PC-3 (cell line): ENCODE results near the gene FKBP3. TPM values are rescaled to one million over a fixed set of nuclear protein-coding genes. Genes with fewer than 3 reads are reported as not detected.

Source experiments
- ATAC-seq: fragments of 200-7000 bp; cut with Tn5 transposase; 2 replicates; pipeline ENCODE4 v1.9.1; 2020; ENCODE audit warnings: mild to moderate bottlenecking, moderate library complexity
- BruUV-seq: library from RNA; stranded (reverse); fragments of 400-500 nt; replicated peaks from 2 replicates; lab custom pipeline; 2021; lab: Mats Ljungman, UMichigan
- CTCF ChIA-PET: fragments of 300-600 bp; sonication (Branson Sonifier 250); formaldehyde crosslinking; loops from one replicate; lab custom pipeline; 2022; ENCODE audit warnings: antibody characterized with exemption; lab: Charles Lee
- POLR2A ChIA-PET: fragments of 300-600 bp; sonication (Branson Sonifier 250); formaldehyde crosslinking; loops from one replicate; lab custom pipeline; 2022; ENCODE audit warnings: antibody characterized with exemption; ENCODE audit not compliant: unreplicated experiment; lab: Charles Lee
- DNase-seq: peaks from one replicate; pipeline ENCODE4 v3.0.0-alpha.2; 2015
- H2AFZ ChIP-seq: fragments of 300-600 bp; sonication (generic); 2 replicates; pipeline ENCODE4 v1.6.0; 2016; ENCODE audit warnings: antibody characterized with exemption, low read length
- H3F3A ChIP-seq: fragments of 300-600 bp; sonication (generic); one replicate; pipeline ENCODE4 v1.6.0; 2017; ENCODE audit warnings: antibody characterized with exemption, low read length, control low read depth, mild to moderate bottlenecking; ENCODE audit not compliant: unreplicated experiment
- H3K27ac ChIP-seq: fragments of 300-600 bp; sonication (generic); 2 replicates; pipeline ENCODE4 v1.5.1; 2016; ENCODE audit warnings: mild to moderate bottlenecking, low read length
- H3K27me3 ChIP-seq: fragments of 300-600 bp; sonication (generic); 2 replicates; pipeline ENCODE4 v1.6.1; 2016; ENCODE audit warnings: low read length, mixed read lengths
- H3K36me3 ChIP-seq: fragments of 300-600 bp; sonication (generic); 2 replicates; pipeline ENCODE4 v1.6.1; 2016; ENCODE audit warnings: low read depth, mixed run types, low read length, mixed read lengths
- H3K4me1 ChIP-seq: fragments of 300-600 bp; sonication (generic); 2 replicates; pipeline ENCODE4 v1.5.1; 2016; ENCODE audit warnings: low read length; ENCODE audit not compliant: insufficient read depth
- H3K4me2 ChIP-seq: fragments of 300-600 bp; sonication (generic); 2 replicates; pipeline ENCODE4 v1.6.0; 2016; ENCODE audit warnings: low read length
- H3K4me3 ChIP-seq: fragments of 300-600 bp; sonication (generic); 2 replicates; pipeline ENCODE4 v1.5.1; 2016; ENCODE audit warnings: mild to moderate bottlenecking, low read length, mixed read lengths
- H3K79me2 ChIP-seq: fragments of 300-600 bp; sonication (generic); 2 replicates; pipeline ENCODE4 v1.6.1; 2017; ENCODE audit warnings: low read length, mixed read lengths
- H3K9ac ChIP-seq: fragments of 300-600 bp; sonication (generic); 2 replicates; pipeline ENCODE4 v1.6.0; 2016; ENCODE audit warnings: mild to moderate bottlenecking, low read length
- H3K9me2 ChIP-seq: fragments of 300-600 bp; sonication (generic); replicated peaks from 2 replicates; pipeline ENCODE4 v1.6.1; 2016; ENCODE audit warnings: mixed run types, low read length, mixed read lengths
- H3K9me3 ChIP-seq: fragments of 300-600 bp; sonication (generic); 2 replicates; pipeline ENCODE4 v1.6.1; 2016; ENCODE audit warnings: low read length, mixed read lengths
- H4K20me1 ChIP-seq: fragments of 300-600 bp; sonication (generic); 2 replicates; pipeline ENCODE4 v1.6.1; 2016; ENCODE audit warnings: low read length, mixed read lengths
- CTCF ChIP-seq: fragments of 300-600 bp; sonication (generic); conservative IDR thresholded peaks from 2 replicates; pipeline ENCODE4 v1.5.1; 2017; ENCODE audit warnings: antibody characterized with exemption, low read depth, mild to moderate bottlenecking, low read length
- EZH2 ChIP-seq: fragments of 300-600 bp; sonication (generic); IDR thresholded peaks from one replicate; pipeline ENCODE4 v1.6.1; 2017; ENCODE audit warnings: antibody characterized with exemption, mild to moderate bottlenecking, low read length; ENCODE audit not compliant: unreplicated experiment
- EZH2phosphoT487 ChIP-seq: fragments of 300-600 bp; sonication (generic); IDR thresholded peaks from 2 replicates; pipeline ENCODE4 v1.6.1; 2018; ENCODE audit warnings: mild to moderate bottlenecking, antibody characterized with exemption, low read length, borderline replicate concordance
- intact Hi-C: fragments of 100-400 bp; cut with micrococcal nuclease; formaldehyde crosslinking; loops from 2 replicates; pipeline ENCODE4 v1.9.0; 2023
- total RNA-seq: library from RNA; depleted of rRNA; stranded (reverse); fragments of >200 nt; gene quantifications from 2 replicates; pipeline ENCODE4 v1.2.3, GENCODE V29; 2014

The FKBP3 gene
- total RNA-seq, 1 experiment from 2014 or later = 53.7 TPM

DNA sequence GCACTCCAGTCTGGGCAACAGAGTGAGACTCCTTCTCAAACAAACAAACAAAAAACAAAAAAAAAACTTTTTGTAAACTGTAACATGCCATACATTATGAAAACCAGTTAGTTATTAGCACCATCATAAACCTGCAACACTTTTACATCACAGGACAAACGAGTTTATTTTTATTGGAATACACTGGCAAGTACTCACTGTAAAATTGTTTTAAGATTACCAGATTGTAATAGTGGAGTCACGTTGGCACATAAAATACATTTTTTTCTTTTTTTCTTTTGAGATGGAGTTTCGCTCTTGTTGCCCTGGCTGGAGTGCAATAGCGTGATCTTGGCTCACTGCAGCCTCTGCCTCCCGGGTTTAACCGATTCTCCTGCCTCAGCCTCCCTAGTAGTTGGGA, 15.7 kb downstream of the FKBP3 start:
- no peak for DNase-seq
- no peaks in the 10 kb centered on the region for H3F3A ChIP-seq
- H3K4me3 ChIP-seq = no peak overlapping the region
- ATAC-seq = no peak
- no peaks in the 10 kb centered on the region for H4K20me1 ChIP-seq
- intact Hi-C loops = no loop called here
- ChIA-PET POLR2A (no interaction called here), CTCF (no interaction called here)
- H3K4me2 ChIP-seq = no peak overlapping the region
- peaks cover 7% of the 10 kb centered on the region for H3K4me1 ChIP-seq
- H2AFZ ChIP-seq = no peak overlapping the region
- no peaks in the 10 kb centered on the region for H3K27me3 ChIP-seq
- H3K9ac ChIP-seq = no peak overlapping the region
- no peaks in the 10 kb centered on the region for H3K9me3 ChIP-seq
- BruUV-seq = no TSS peak
- no peak overlapping the region for H3K27ac ChIP-seq
- peaks cover 57% of the 10 kb centered on the region for H3K36me3 ChIP-seq
- no peaks in the 10 kb centered on the region for H3K79me2 ChIP-seq
- TF ChIP-seq EZH2 (no peak), CTCF (no peak), EZH2phosphoT487 (no peak)
- H3K9me2 ChIP-seq = no peaks in the 10 kb centered on the region

GRCh38 chr14:45114327-45114726, 20.0 kb downstream of the FKBP3 start:
- H3K9me3 ChIP-seq = no peaks in the 10 kb centered on the region
- ChIA-PET CTCF (no interaction called here), POLR2A (no interaction called here)
- H3K9ac ChIP-seq = no peak overlapping the region
- intact Hi-C loops = loop anchor here (2.0 kb wide), 1 partner anchor 20 kb away; the partner anchor contains the start of genes FANCM and FKBP3
- H3K27me3 ChIP-seq = no peaks in the 10 kb centered on the region
- no peak overlapping the region for H2AFZ ChIP-seq
- H3K36me3 ChIP-seq = peaks cover 57% of the 10 kb centered on the region
- H3K79me2 ChIP-seq = no peaks in the 10 kb centered on the region
- H3K27ac ChIP-seq = peak overlapping the region; percentile 49; the same call in 1 of the 2 replicates
- DNase-seq = no peak
- H3K9me2 ChIP-seq = no peaks in the 10 kb centered on the region
- ATAC-seq = no peak
- H4K20me1 ChIP-seq = peaks cover 8% of the 10 kb centered on the region; the same call in 1 of the 2 replicates
- no peak overlapping the region for H3K4me2 ChIP-seq
- TF ChIP-seq CTCF (no peak), EZH2phosphoT487 (no peak), EZH2 (no peak)
- peaks cover 24% of the 10 kb centered on the region for H3K4me1 ChIP-seq
- no peaks in the 10 kb centered on the region for H3F3A ChIP-seq
- no TSS peak for BruUV-seq
- no peak overlapping the region for H3K4me3 ChIP-seq
